ENCODE results near the gene KIRREL1.

- TF ChIP-seq, protein P1, sequence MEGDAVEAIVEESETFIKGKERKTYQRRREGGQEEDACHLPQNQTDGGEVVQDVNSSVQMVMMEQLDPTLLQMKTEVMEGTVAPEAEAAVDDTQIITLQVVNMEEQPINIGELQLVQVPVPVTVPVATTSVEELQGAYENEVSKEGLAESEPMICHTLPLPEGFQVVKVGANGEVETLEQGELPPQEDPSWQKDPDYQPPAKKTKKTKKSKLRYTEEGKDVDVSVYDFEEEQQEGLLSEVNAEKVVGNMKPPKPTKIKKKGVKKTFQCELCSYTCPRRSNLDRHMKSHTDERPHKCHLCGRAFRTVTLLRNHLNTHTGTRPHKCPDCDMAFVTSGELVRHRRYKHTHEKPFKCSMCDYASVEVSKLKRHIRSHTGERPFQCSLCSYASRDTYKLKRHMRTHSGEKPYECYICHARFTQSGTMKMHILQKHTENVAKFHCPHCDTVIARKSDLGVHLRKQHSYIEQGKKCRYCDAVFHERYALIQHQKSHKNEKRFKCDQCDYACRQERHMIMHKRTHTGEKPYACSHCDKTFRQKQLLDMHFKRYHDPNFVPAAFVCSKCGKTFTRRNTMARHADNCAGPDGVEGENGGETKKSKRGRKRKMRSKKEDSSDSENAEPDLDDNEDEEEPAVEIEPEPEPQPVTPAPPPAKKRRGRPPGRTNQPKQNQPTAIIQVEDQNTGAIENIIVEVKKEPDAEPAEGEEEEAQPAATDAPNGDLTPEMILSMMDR (conservative IDR thresholded peaks at IDR 0.05 in 1 of 2, IDR thresholded peaks at IDR 0.05 in 1 of 2; ENCODE audit: low read depth in 1 of 2, low read length in 2 of 2), result no peak
- no peak for TF ChIP-seq EZH2 (IDR thresholded peaks at IDR 0.05; ENCODE audit: low read length, missing control alignments)
Measured at GRCh38 chr1:158076441-158076840, 83.0 kb downstream of the KIRREL1 start.

Data from fibroblast of lung (primary cell).